ENCODE measurements around the gene COL2A1.

DNA sequence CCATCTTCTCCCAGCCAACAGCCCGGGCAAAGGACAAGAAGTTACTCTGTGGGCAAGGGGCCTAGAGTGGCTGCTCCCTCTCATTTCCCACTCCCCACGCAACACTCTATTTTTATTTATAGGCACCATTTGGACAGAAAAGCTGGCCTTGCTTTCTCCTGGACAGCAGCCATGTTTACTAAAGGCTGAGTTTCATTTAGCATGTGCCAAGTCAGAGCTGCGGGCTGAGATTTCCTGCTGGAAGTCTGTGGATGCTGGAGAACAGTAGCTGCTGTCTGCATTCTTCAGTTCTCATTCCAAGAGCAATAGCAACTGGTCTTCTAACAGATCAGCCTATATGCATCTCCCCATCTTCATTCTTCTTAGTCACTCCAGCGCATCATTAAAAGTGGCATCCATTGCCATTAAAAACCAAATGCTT, 8.3 kb downstream of the COL2A1 start:
- TF ChIP-seq, protein P1, sequence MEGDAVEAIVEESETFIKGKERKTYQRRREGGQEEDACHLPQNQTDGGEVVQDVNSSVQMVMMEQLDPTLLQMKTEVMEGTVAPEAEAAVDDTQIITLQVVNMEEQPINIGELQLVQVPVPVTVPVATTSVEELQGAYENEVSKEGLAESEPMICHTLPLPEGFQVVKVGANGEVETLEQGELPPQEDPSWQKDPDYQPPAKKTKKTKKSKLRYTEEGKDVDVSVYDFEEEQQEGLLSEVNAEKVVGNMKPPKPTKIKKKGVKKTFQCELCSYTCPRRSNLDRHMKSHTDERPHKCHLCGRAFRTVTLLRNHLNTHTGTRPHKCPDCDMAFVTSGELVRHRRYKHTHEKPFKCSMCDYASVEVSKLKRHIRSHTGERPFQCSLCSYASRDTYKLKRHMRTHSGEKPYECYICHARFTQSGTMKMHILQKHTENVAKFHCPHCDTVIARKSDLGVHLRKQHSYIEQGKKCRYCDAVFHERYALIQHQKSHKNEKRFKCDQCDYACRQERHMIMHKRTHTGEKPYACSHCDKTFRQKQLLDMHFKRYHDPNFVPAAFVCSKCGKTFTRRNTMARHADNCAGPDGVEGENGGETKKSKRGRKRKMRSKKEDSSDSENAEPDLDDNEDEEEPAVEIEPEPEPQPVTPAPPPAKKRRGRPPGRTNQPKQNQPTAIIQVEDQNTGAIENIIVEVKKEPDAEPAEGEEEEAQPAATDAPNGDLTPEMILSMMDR (IDR thresholded peaks at IDR 0.05): no peak
- no peak for TF ChIP-seq EP300 (IDR thresholded peaks at IDR 0.05)
- TF ChIP-seq POLR2A (IDR thresholded peaks at IDR 0.05): no peak
- TF ChIP-seq POLR2AphosphoS5 (IDR thresholded peaks at IDR 0.05): no peak

Measured in stomach (tissue), 4 donors.